ENCODE measurements around the gene GPRIN2.

GPRIN2 gene

GRCh38 chr10:46547541-46548497 lies 8.6 kb downstream of the GPRIN2 start:
- TF ChIP-seq CTCF (IDR thresholded peaks at IDR 0.05; ENCODE audit: insufficient read depth, low read length, missing control alignments), result no peak
- POLR2A ChIA-PET, result no interaction called here
- no peak overlapping the region for H3K4me3 ChIP-seq (ENCODE audit: low read depth, low read length)
- CTCF ChIA-PET, result interaction anchor here (1.3 to 1.4 kb wide), 2 partner anchors 8 to 20 kb away, joined by 3 to 6 read pairs; no protein-coding TSS in a partner anchor
- no peak for DNase-seq (ENCODE audit: low read depth, low spot score)

DNA sequence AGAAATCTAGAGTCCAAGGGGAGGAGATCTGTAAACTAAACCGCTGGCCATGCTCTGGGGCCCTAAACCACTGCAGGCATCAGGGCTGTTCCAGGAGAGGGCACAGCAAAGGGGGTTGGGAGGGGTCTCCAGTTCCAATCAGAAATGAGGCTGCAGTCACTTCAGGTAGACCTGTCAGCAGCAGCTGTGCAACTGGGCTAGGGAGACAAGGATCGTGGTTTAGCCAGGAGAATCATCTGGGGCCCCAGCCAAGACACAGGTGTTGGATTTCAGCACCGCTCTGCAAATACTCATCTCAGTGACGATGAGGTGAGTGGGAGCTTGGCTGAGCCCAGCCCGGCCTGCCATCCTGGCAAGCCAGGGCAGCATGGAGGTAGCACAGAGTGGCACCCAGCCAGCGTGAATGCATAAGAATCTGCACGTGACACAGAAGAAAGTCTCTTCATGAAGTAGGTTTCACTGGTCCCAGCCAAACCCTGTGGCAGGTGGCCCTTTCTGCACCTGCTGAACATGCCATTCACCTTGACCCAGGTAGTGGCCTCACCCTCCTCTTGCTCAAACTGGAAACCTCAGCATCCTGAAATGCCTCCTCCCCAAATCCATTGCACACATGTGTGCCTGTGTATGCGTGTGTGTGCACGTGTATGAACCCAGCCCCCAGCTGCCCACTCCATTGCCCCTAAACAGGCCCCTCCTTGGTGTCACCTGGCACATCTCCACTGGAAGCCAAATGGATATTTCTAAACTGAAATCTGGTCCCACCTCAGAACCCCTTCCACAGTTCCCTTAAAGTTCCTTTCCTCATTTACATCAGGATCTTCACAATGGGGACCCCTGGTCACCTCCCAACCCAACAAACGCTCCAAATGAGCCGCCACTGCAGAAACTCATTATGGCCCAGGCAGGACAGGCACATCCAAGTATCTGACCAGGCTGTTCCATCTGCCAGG lies 9.6 kb downstream of the GPRIN2 start:
- H3K4me3 ChIP-seq (ENCODE audit: low read depth, low read length), result no peak overlapping the region
- ChIA-PET CTCF (interaction anchor here (1.0 to 3.3 kb wide), 4 partner anchors 10 to 319 kb away, joined by 3 to 16 read pairs (median 10); partner anchors contain the start of gene GPRIN2), POLR2A (no interaction called here)
- no peak for TF ChIP-seq CTCF (IDR thresholded peaks at IDR 0.05; ENCODE audit: insufficient read depth, low read length, missing control alignments)
- DNase-seq (ENCODE audit: low read depth, low spot score), result no peak

DNA sequence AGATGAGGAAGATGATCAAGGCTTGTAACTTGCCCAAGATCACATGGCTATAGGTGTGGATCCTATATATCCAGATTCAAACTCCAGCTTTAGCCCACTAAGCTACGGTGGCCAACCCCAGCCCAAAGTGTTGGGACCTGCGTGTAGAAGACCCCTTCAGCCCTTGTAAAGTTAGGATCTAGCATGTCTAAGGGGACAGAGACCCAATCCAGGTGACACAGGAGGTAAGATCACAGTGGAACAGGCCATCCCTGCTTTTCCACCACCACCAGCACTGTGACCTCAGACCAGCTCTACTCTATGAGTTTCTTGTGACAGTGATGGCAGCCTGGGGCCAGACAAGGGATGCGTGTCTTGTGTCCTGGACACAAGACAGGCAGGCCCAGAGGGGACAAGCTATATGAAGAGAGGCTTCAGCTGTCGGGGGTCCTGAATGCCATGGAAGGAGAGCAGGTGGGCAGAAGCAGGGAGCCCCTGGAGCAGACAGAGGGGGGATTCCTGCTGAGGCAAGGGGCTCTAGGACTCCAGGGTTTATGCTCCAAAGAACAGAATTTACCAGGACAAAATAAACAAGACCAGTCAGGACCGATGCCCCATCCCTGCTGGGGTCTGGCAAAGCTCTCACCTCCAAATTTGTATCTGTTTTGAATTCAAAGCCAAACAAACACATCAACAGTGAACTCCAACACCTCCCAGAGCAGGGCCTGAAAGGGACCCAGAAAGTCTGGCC lies 10.4 kb downstream of the GPRIN2 start:
- H3K4me3 ChIP-seq (ENCODE audit: low read depth, low read length), result no peak overlapping the region
- DNase-seq (ENCODE audit: low read depth, low spot score), result no peak
- no peak for TF ChIP-seq CTCF (IDR thresholded peaks at IDR 0.05; ENCODE audit: insufficient read depth, low read length, missing control alignments)
- ChIA-PET POLR2A (no interaction called here), CTCF (interaction anchor here (1.0 to 3.3 kb wide), 5 partner anchors 8 to 318 kb away, joined by 6 to 20 read pairs (median 15); partner anchors contain the start of gene GPRIN2)

GRCh38 chr10:46544989-46545791 lies 11.3 kb downstream of the GPRIN2 start:
- ChIA-PET POLR2A (no interaction called here), CTCF (interaction anchor here (0.9 to 3.3 kb wide), 6 partner anchors 8 to 317 kb away, joined by 4 to 20 read pairs (median 11); partner anchors contain the start of gene GPRIN2)
- DNase-seq (ENCODE audit: low read depth, low spot score), result no peak
- peak; percentile 43 for TF ChIP-seq CTCF (IDR thresholded peaks at IDR 0.05; ENCODE audit: insufficient read depth, low read length, missing control alignments)
- H3K4me3 ChIP-seq (ENCODE audit: low read depth, low read length), result no peak overlapping the region
